HT-29 (cell line): ENCODE data around the gene POU2F2. TPM values are rescaled to one million over a fixed set of nuclear protein-coding genes. Genes with fewer than 3 reads are reported as not detected.

Source experiments
- DNase-seq: peaks from one replicate; pipeline ENCODE4 v3.0.0-alpha.2; 2015; ENCODE audit warnings: low spot score
- total RNA-seq: library from RNA; depleted of rRNA; stranded (reverse); fragments of >200 nt; shearing (Covaris generic); gene quantifications from 2 replicates; pipeline ENCODE4 v1.2.3, GENCODE V29; 2014

POU2F2 gene
- total RNA-seq, 1 experiment from 2014 or later: 0.03 TPM

GRCh38 chr19:42080764-42081375 lies 51.4 kb downstream of the POU2F2 start:
- no peak for DNase-seq

- no peak for DNase-seq
These were observed 52.1 kb downstream of the POU2F2 start for GRCh38 chr19:42079886-42080763.

- no peak for DNase-seq
These were observed 53.0 kb downstream of the POU2F2 start for GRCh38 chr19:42079276-42079669.

GRCh38 chr19:42078538-42079275 lies 53.5 kb downstream of the POU2F2 start:
- DNase-seq: no peak

- no peak for DNase-seq
These were observed 54.2 kb downstream of the POU2F2 start for GRCh38 chr19:42078058-42078457.

GRCh38 chr19:42076380-42076944 lies 55.8 kb downstream of the POU2F2 start:
- no peak for DNase-seq

- DNase-seq: peak; percentile 100
These were observed 56.4 kb downstream of the POU2F2 start, which contains the start of gene ZNF574 for GRCh38 chr19:42075616-42076379. Gene ZNF574 (plus strand): TSS chr19:42076166. CDS start chr19:42078607, 2,441 bp downstream.

GRCh38 chr19:42075364-42075615 lies 57.0 kb downstream of the POU2F2 start:
- no peak for DNase-seq

GRCh38 chr19:42074513-42075363 lies 57.5 kb downstream of the POU2F2 start:
- DNase-seq: no peak

GRCh38 chr19:42071247-42071646 lies 61.0 kb downstream of the POU2F2 start:
- no peak for DNase-seq

- DNase-seq: no peak
These were observed 62.5 kb downstream of the POU2F2 start, which contains the start of gene GRIK5 for GRCh38 chr19:42069619-42070351. Gene GRIK5 (minus strand): TSS chr19:42070206. CDS start chr19:42065770, 4,436 bp downstream.

- DNase-seq: no peak
These were observed 63.3 kb downstream of the POU2F2 start for GRCh38 chr19:42068756-42069571.

- no peak for DNase-seq
These were observed 63.9 kb downstream of the POU2F2 start for GRCh38 chr19:42068361-42068755.

- no peak for DNase-seq
These were observed 64.8 kb downstream of the POU2F2 start for GRCh38 chr19:42067315-42067888.

- DNase-seq: peak; percentile 76
These were observed 66.0 kb downstream of the POU2F2 start for GRCh38 chr19:42066075-42066754.

- no peak for DNase-seq
These were observed 66.7 kb downstream of the POU2F2 start for GRCh38 chr19:42065511-42065910.

- DNase-seq: no peak
These were observed 67.2 kb downstream of the POU2F2 start for GRCh38 chr19:42065051-42065450.

- DNase-seq: no peak
These were observed 67.8 kb downstream of the POU2F2 start for GRCh38 chr19:42064432-42064831.
